ENCODE results near the gene DOCK10. TPM values are rescaled to one million over a fixed set of nuclear protein-coding genes. Genes with fewer than 3 reads are reported as not detected.

Gene DOCK10
- total RNA-seq, 1 experiment from 2014 or later: 5.8 TPM

DNA sequence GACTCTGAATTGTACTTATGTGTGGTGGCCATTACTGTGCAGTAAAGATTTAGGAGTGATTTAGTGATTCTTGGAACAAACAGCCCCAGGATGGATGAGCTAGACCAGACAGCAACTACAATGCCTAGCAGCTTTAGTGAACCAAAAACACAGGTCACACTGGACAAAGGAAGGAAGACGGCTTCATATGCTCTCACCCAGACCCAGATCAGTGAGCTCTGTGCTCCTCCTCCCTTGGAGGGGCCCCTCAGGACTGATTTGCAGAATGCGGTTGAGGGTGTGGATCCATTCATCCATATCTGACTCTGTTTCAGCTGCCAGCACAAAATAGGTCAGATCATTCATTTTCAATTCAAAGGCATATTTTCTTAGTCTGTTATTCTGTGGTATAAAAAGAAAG lies 166.4 kb downstream of the DOCK10 start:
- ATAC-seq (no peak), DNase-seq (ENCODE audit: low read depth, low spot score) (no peak)
- H3K4me3 ChIP-seq (ENCODE audit: low read depth in 2 of 2, low read length in 2 of 2): no peak overlapping the region
- ChIA-PET CTCF (no interaction called here), POLR2A (no interaction called here)
- no TSS peak for BruUV-seq (replicated peaks)
- intact Hi-C loops (cut with micrococcal nuclease; ENCODE audit: unreplicated experiment): no loop called here
- no peak overlapping the region for H3K27ac ChIP-seq (ENCODE audit: low read length)
- in situ Hi-C loops (cut with HindIII; ENCODE audit: low pct_unique_long_range_greater_than_20kb, low sequenced_read_pairs): no loop called here
- H3K9me3 ChIP-seq (ENCODE audit: control insufficient read depth, insufficient read depth, low read depth, low read length): no peaks in the 10 kb centered on the region
- no peak for TF ChIP-seq TCF7L2 (IDR thresholded peaks at IDR 0.05; ENCODE audit: low read depth, low read length)
- TF ChIP-seq, protein P1, sequence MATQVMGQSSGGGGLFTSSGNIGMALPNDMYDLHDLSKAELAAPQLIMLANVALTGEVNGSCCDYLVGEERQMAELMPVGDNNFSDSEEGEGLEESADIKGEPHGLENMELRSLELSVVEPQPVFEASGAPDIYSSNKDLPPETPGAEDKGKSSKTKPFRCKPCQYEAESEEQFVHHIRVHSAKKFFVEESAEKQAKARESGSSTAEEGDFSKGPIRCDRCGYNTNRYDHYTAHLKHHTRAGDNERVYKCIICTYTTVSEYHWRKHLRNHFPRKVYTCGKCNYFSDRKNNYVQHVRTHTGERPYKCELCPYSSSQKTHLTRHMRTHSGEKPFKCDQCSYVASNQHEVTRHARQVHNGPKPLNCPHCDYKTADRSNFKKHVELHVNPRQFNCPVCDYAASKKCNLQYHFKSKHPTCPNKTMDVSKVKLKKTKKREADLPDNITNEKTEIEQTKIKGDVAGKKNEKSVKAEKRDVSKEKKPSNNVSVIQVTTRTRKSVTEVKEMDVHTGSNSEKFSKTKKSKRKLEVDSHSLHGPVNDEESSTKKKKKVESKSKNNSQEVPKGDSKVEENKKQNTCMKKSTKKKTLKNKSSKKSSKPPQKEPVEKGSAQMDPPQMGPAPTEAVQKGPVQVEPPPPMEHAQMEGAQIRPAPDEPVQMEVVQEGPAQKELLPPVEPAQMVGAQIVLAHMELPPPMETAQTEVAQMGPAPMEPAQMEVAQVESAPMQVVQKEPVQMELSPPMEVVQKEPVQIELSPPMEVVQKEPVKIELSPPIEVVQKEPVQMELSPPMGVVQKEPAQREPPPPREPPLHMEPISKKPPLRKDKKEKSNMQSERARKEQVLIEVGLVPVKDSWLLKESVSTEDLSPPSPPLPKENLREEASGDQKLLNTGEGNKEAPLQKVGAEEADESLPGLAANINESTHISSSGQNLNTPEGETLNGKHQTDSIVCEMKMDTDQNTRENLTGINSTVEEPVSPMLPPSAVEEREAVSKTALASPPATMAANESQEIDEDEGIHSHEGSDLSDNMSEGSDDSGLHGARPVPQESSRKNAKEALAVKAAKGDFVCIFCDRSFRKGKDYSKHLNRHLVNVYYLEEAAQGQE (IDR thresholded peaks at IDR 0.05; ENCODE audit: insufficient read depth in 1 of 2, low read depth in 2 of 2, low read length in 1 of 2): no peak
- TF ChIP-seq, protein P2, sequence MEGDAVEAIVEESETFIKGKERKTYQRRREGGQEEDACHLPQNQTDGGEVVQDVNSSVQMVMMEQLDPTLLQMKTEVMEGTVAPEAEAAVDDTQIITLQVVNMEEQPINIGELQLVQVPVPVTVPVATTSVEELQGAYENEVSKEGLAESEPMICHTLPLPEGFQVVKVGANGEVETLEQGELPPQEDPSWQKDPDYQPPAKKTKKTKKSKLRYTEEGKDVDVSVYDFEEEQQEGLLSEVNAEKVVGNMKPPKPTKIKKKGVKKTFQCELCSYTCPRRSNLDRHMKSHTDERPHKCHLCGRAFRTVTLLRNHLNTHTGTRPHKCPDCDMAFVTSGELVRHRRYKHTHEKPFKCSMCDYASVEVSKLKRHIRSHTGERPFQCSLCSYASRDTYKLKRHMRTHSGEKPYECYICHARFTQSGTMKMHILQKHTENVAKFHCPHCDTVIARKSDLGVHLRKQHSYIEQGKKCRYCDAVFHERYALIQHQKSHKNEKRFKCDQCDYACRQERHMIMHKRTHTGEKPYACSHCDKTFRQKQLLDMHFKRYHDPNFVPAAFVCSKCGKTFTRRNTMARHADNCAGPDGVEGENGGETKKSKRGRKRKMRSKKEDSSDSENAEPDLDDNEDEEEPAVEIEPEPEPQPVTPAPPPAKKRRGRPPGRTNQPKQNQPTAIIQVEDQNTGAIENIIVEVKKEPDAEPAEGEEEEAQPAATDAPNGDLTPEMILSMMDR (IDR thresholded peaks at IDR 0.05): no peak
- no peak for TF ChIP-seq SIN3A (IDR thresholded peaks at IDR 0.05; ENCODE audit: borderline replicate concordance, insufficient read depth, low read depth, low read length)
- TF ChIP-seq POLR2AphosphoS5 (IDR thresholded peaks at IDR 0.05; ENCODE audit: low read depth, low read length): no peak
- H3K4me1 ChIP-seq (ENCODE audit: control insufficient read depth, insufficient read depth, low read length): no peaks in the 10 kb centered on the region
- no peaks in the 10 kb centered on the region for H3K36me3 ChIP-seq (ENCODE audit: control insufficient read depth, insufficient read depth, low read length)
- no peaks in the 10 kb centered on the region for H3K27me3 ChIP-seq (ENCODE audit: control insufficient read depth, insufficient read depth, low read length)

DNA sequence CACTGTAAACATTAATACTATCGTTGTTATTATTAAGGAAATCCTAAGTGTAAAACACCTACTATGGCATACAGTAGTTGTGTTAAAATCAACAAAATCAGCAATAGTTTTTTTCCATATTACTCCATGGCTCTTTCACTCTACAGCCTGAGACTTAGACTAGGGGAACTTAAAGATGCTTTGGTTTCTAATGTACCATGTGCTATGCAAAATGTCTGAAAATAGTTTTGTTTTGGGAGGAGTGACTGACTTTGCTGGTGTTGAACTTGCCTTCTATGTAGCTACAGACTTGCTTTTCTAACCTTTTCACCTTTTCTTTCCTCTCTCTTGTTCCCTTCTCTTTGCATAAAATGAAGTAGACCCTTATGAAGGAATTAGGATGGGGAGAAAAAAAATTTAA lies 167.1 kb downstream of the DOCK10 start:
- POLR2A ChIA-PET: no interaction called here
- no peak for ATAC-seq
- Histone ChIP-seq H3K4me3 (ENCODE audit: low read depth in 2 of 2, low read length in 2 of 2) (no peak overlapping the region), H3K9me3 (ENCODE audit: control insufficient read depth, insufficient read depth, low read depth, low read length) (no peaks in the 10 kb centered on the region), H3K27me3 (ENCODE audit: control insufficient read depth, insufficient read depth, low read length) (no peaks in the 10 kb centered on the region), H3K36me3 (ENCODE audit: control insufficient read depth, insufficient read depth, low read length) (no peaks in the 10 kb centered on the region), H3K4me1 (ENCODE audit: control insufficient read depth, insufficient read depth, low read length) (no peaks in the 10 kb centered on the region), H3K27ac (ENCODE audit: low read length) (no peak overlapping the region)
- DNase-seq (ENCODE audit: low read depth, low spot score): no peak
- in situ Hi-C loops (cut with HindIII; ENCODE audit: low pct_unique_long_range_greater_than_20kb, low sequenced_read_pairs) (no loop called here), intact Hi-C loops (cut with micrococcal nuclease; ENCODE audit: unreplicated experiment) (no loop called here)
- BruUV-seq (replicated peaks): no TSS peak
- CTCF ChIA-PET: no interaction called here
- TF ChIP-seq, protein P1 (IDR thresholded peaks at IDR 0.05; ENCODE audit: insufficient read depth in 1 of 2, low read depth in 2 of 2, low read length in 1 of 2): no peak
- TF ChIP-seq SIN3A (IDR thresholded peaks at IDR 0.05; ENCODE audit: borderline replicate concordance, insufficient read depth, low read depth, low read length) (no peak), TCF7L2 (IDR thresholded peaks at IDR 0.05; ENCODE audit: low read depth, low read length) (no peak), POLR2AphosphoS5 (IDR thresholded peaks at IDR 0.05; ENCODE audit: low read depth, low read length) (no peak)
- TF ChIP-seq, protein P2 (IDR thresholded peaks at IDR 0.05): no peak

Measured in Panc1 (cell line).